ENCODE data around the gene TFDP2.
"Not testable (repeated sequence)": the region's sequence is repeated elsewhere in the genome, so short reads cannot be mapped to it uniquely, and the experiment has no call there.

TFDP2 gene

GRCh38 chr3:141998669-141999290 lies 150.6 kb downstream of the TFDP2 start:
- H3K27me3 ChIP-seq (ENCODE audit: control insufficient read depth, insufficient read depth, low read length) = no peaks in the 10 kb centered on the region
- peaks cover 8% of the 10 kb centered on the region; the same call in 1 of the 2 replicates for H3K4me1 ChIP-seq (ENCODE audit: control insufficient read depth, insufficient read depth, low read length)
- H3K36me3 ChIP-seq (ENCODE audit: control insufficient read depth, insufficient read depth, low read length) = peaks cover 25% of the 10 kb centered on the region
- H3K4me3 ChIP-seq (ENCODE audit: low read depth, low read length) = no peak overlapping the region
- H3K9me3 ChIP-seq (ENCODE audit: control insufficient read depth, insufficient read depth, low read length) = no peaks in the 10 kb centered on the region
- no peak overlapping the region for H3K27ac ChIP-seq (ENCODE audit: low read depth, low read length)
- no peak overlapping the region for H3K9ac ChIP-seq (ENCODE audit: low read depth, low read length)

DNA sequence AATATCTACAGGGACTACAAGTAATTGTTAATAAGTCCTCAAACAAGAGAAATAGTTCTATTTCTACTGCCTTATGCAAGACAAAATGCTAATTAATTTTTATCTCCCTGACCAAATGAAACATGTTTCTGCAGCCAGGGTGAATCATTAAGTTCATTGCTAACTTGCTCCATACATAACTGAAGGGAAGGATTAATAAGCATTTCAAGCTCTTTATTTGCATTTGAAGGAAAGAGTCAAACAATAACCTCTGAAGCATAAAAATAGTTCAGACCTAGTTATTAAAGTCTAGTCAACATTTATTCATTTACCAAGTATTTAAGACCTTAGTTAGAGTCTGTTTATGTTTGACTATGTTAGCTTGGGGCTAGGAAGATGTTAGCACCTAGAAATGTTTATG lies 152.9 kb downstream of the TFDP2 start:
- no peaks in the 10 kb centered on the region for H3K9me3 ChIP-seq (ENCODE audit: control insufficient read depth, insufficient read depth, low read length)
- H3K9ac ChIP-seq (ENCODE audit: low read depth, low read length) = no peak overlapping the region
- peaks cover 30% of the 10 kb centered on the region for H3K36me3 ChIP-seq (ENCODE audit: control insufficient read depth, insufficient read depth, low read length)

DNA sequence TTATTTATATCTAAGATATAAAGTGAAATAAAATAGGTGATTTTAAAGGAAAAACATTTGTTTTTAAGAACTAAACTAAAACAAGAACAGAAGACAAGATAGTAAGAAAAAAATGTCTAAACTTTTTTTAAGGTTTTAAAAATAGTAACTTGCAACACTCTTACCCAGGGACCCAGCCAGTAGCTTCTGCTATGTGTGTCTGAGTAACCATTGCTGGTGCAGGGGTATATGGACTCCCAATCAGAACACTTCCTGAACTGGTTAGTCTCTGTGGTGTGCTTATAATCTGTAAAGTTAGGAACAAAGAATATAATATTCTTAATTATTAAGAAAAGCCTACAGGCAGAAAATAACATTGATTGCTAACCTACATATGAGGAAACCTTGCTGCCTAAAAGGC lies 154.5 kb downstream of the TFDP2 start:
- Histone ChIP-seq H3K27me3 (ENCODE audit: control insufficient read depth, insufficient read depth, low read length) (no peaks in the 10 kb centered on the region), H3K4me3 (ENCODE audit: low read depth, low read length) (no peak overlapping the region), H3K9me3 (ENCODE audit: control insufficient read depth, insufficient read depth, low read length) (no peaks in the 10 kb centered on the region), H3K36me3 (ENCODE audit: control insufficient read depth, insufficient read depth, low read length) (peaks cover 30% of the 10 kb centered on the region), H3K27ac (ENCODE audit: low read depth, low read length) (no peak overlapping the region), H3K4me1 (ENCODE audit: control insufficient read depth, insufficient read depth, low read length) (peaks cover 8% of the 10 kb centered on the region; the same call in 1 of the 2 replicates), H3K9ac (ENCODE audit: low read depth, low read length) (no peak overlapping the region)

More for the DNA sequence above, 152.9 kb downstream of the TFDP2 start:
- H3K4me1 ChIP-seq (ENCODE audit: control insufficient read depth, insufficient read depth, low read length) = peaks cover 8% of the 10 kb centered on the region; the same call in 1 of the 2 replicates
- no peak overlapping the region for H3K4me3 ChIP-seq (ENCODE audit: low read depth, low read length)
- H3K27ac ChIP-seq (ENCODE audit: low read depth, low read length) = no peak overlapping the region
- H3K27me3 ChIP-seq (ENCODE audit: control insufficient read depth, insufficient read depth, low read length) = no peaks in the 10 kb centered on the region

DNA sequence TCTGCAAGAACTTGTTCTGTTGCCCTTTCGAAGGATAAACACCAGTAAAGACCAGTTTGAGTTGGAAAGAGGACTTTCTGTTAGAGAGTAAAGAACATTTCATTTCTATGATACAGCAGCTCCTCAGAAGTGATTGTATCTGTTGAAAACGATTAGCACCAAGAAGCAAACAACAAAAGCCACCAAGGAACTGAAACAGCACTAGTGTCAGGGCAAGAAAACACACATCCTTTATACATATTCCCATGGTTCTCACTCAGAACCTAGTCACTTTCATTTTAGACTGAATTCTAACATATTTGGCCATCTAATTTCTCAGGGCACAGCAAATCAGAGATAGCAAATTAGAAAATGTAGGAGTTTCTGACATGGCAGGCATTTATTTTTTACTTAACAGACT lies 156.8 kb downstream of the TFDP2 start:
- H3K27ac ChIP-seq (ENCODE audit: low read depth, low read length) = no peak overlapping the region
- H3K9ac ChIP-seq (ENCODE audit: low read depth, low read length) = no peak overlapping the region
- H3K4me3 ChIP-seq (ENCODE audit: low read depth, low read length) = no peak overlapping the region
- no peaks in the 10 kb centered on the region for H3K27me3 ChIP-seq (ENCODE audit: control insufficient read depth, insufficient read depth, low read length)
- H3K36me3 ChIP-seq (ENCODE audit: control insufficient read depth, insufficient read depth, low read length) = peaks cover 41% of the 10 kb centered on the region
- peaks cover 8% of the 10 kb centered on the region; the same call in 1 of the 2 replicates for H3K4me1 ChIP-seq (ENCODE audit: control insufficient read depth, insufficient read depth, low read length)
- no peaks in the 10 kb centered on the region for H3K9me3 ChIP-seq (ENCODE audit: control insufficient read depth, insufficient read depth, low read length)

DNA sequence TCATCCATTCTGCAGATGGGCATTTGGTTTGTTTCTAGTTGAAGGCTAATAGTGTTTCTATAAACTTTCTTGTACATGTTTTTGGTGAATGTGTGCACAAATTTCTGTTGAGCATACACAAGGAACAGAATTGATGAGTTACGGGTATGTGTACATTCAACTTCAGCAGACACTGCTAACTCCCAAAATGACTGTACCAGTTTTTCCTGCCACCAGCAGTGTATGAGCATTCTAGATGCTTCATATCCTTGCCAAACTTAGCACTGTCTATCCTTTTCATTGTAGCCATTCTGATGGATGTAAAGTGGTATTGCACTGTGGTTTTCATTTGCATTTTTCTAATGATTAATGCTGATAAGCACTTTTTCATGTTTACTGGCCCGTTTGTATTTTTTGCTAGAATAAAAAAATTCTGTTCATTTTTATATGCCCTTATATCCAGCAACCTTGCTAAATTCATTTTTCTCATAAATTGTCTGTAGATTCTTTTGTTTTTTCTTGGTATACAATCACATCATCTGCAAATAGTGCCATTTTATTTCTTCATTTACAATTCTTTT lies 162.7 kb downstream of the TFDP2 start:
- no peaks in the 10 kb centered on the region for H3K9me3 ChIP-seq (ENCODE audit: control insufficient read depth, insufficient read depth, low read length)
- no peaks in the 10 kb centered on the region for H3K4me1 ChIP-seq (ENCODE audit: control insufficient read depth, insufficient read depth, low read length)
- peaks cover 24% of the 10 kb centered on the region for H3K36me3 ChIP-seq (ENCODE audit: control insufficient read depth, insufficient read depth, low read length)
- no peak overlapping the region for H3K27ac ChIP-seq (ENCODE audit: low read depth, low read length)
- no peak overlapping the region for H3K9ac ChIP-seq (ENCODE audit: low read depth, low read length)
- H3K4me3 ChIP-seq (ENCODE audit: low read depth, low read length) = no peak overlapping the region
- no peaks in the 10 kb centered on the region for H3K27me3 ChIP-seq (ENCODE audit: control insufficient read depth, insufficient read depth, low read length)

DNA sequence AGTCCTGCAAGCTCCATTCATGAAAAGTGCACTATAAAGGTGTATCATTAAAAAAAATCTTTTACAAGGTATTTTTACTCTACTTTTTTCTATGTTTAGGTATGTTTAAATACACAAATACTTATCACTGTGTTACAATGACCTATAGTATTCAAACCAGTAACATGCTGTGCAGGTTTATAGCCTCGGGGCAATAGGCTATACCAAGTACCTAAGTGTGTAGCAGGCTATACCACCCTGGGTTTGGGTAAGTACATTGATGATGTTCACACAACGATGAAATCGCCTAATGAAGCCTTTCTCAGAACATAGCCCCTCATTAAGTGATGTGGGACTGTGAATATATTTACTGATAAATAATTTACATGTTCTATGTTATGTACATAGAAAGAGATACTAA lies 168.3 kb downstream of the TFDP2 start:
- H3K27ac ChIP-seq (ENCODE audit: low read depth, low read length) = no peak overlapping the region
- no peaks in the 10 kb centered on the region for H3K9me3 ChIP-seq (ENCODE audit: control insufficient read depth, insufficient read depth, low read length)
- no peaks in the 10 kb centered on the region for H3K27me3 ChIP-seq (ENCODE audit: control insufficient read depth, insufficient read depth, low read length)
- no peak overlapping the region for H3K9ac ChIP-seq (ENCODE audit: low read depth, low read length)
- H3K4me1 ChIP-seq (ENCODE audit: control insufficient read depth, insufficient read depth, low read length) = no peaks in the 10 kb centered on the region
- H3K36me3 ChIP-seq (ENCODE audit: control insufficient read depth, insufficient read depth, low read length) = peaks cover 51% of the 10 kb centered on the region
- no peak overlapping the region for H3K4me3 ChIP-seq (ENCODE audit: low read depth, low read length)

GRCh38 chr3:141979050-141979671 lies 170.2 kb downstream of the TFDP2 start:
- Histone ChIP-seq H3K27me3 (ENCODE audit: control insufficient read depth, insufficient read depth, low read length) (no peaks in the 10 kb centered on the region), H3K27ac (ENCODE audit: low read depth, low read length) (no peak overlapping the region), H3K36me3 (ENCODE audit: control insufficient read depth, insufficient read depth, low read length) (peaks cover 62% of the 10 kb centered on the region), H3K9me3 (ENCODE audit: control insufficient read depth, insufficient read depth, low read length) (no peaks in the 10 kb centered on the region), H3K4me3 (ENCODE audit: low read depth, low read length) (no peak overlapping the region), H3K4me1 (ENCODE audit: control insufficient read depth, insufficient read depth, low read length) (no peaks in the 10 kb centered on the region), H3K9ac (ENCODE audit: low read depth, low read length) (no peak overlapping the region)

- H3K9me3 ChIP-seq (ENCODE audit: control insufficient read depth, insufficient read depth, low read length); H3K4me3 ChIP-seq (ENCODE audit: low read depth, low read length); H3K9ac ChIP-seq (ENCODE audit: low read depth, low read length); H3K27me3 ChIP-seq (ENCODE audit: control insufficient read depth, insufficient read depth, low read length); H3K27ac ChIP-seq (ENCODE audit: low read depth, low read length); H3K4me1 ChIP-seq (ENCODE audit: control insufficient read depth, insufficient read depth, low read length): not testable (repeated sequence)
- peaks cover 73% of the 10 kb centered on the region for H3K36me3 ChIP-seq (ENCODE audit: control insufficient read depth, insufficient read depth, low read length)
These were observed 174.6 kb downstream of the TFDP2 start for GRCh38 chr3:141974777-141975176.

- H3K4me3 ChIP-seq (ENCODE audit: low read depth, low read length) = no peak overlapping the region
- H3K27me3 ChIP-seq (ENCODE audit: control insufficient read depth, insufficient read depth, low read length) = no peaks in the 10 kb centered on the region
- no peaks in the 10 kb centered on the region for H3K4me1 ChIP-seq (ENCODE audit: control insufficient read depth, insufficient read depth, low read length)
- peaks cover 69% of the 10 kb centered on the region for H3K36me3 ChIP-seq (ENCODE audit: control insufficient read depth, insufficient read depth, low read length)
- no peak overlapping the region for H3K9ac ChIP-seq (ENCODE audit: low read depth, low read length)
- H3K9me3 ChIP-seq (ENCODE audit: control insufficient read depth, insufficient read depth, low read length) = no peaks in the 10 kb centered on the region
- H3K27ac ChIP-seq (ENCODE audit: low read depth, low read length) = no peak overlapping the region
These were observed 176.9 kb downstream of the TFDP2 start for GRCh38 chr3:141972399-141972798.

GRCh38 chr3:141971571-141971970 lies 177.8 kb downstream of the TFDP2 start:
- Histone ChIP-seq H3K4me1 (ENCODE audit: control insufficient read depth, insufficient read depth, low read length) (no peaks in the 10 kb centered on the region), H3K9ac (ENCODE audit: low read depth, low read length) (no peak overlapping the region), H3K4me3 (ENCODE audit: low read depth, low read length) (no peak overlapping the region), H3K27ac (ENCODE audit: low read depth, low read length) (no peak overlapping the region), H3K36me3 (ENCODE audit: control insufficient read depth, insufficient read depth, low read length) (peaks cover 63% of the 10 kb centered on the region), H3K27me3 (ENCODE audit: control insufficient read depth, insufficient read depth, low read length) (no peaks in the 10 kb centered on the region), H3K9me3 (ENCODE audit: control insufficient read depth, insufficient read depth, low read length) (no peaks in the 10 kb centered on the region)

GRCh38 chr3:141969711-141970110 lies 179.6 kb downstream of the TFDP2 start:
- no peaks in the 10 kb centered on the region for H3K27me3 ChIP-seq (ENCODE audit: control insufficient read depth, insufficient read depth, low read length)
- H3K9me3 ChIP-seq (ENCODE audit: control insufficient read depth, insufficient read depth, low read length) = no peaks in the 10 kb centered on the region
- H3K27ac ChIP-seq (ENCODE audit: low read depth, low read length) = no peak overlapping the region
- no peak overlapping the region for H3K9ac ChIP-seq (ENCODE audit: low read depth, low read length)
- no peaks in the 10 kb centered on the region for H3K4me1 ChIP-seq (ENCODE audit: control insufficient read depth, insufficient read depth, low read length)
- H3K36me3 ChIP-seq (ENCODE audit: control insufficient read depth, insufficient read depth, low read length) = peaks cover 52% of the 10 kb centered on the region
- H3K4me3 ChIP-seq (ENCODE audit: low read depth, low read length) = no peak overlapping the region

All from HUES48 (cell line).